Psoas muscle (tissue), 7 donors: ENCODE data around the gene GSX1. TPM values are rescaled to one million over a fixed set of nuclear protein-coding genes. Genes with fewer than 3 reads are reported as not detected.

Source experiments
- polyA plus RNA-seq, 3 donors: library from polyadenylated mRNA; stranded (reverse); fragments of 200-250 nt; gene quantifications; one replicate each; pipeline ENCODE4 v1.2.3, GENCODE V29; 2013
- total RNA-seq, 4 donors: library from RNA; stranded (reverse); fragmentation: NEBNext Ultra II Directional in 2 of 4; extraction: Animal tissue kit (Norgen Biotek cat#: 25700) in 2 of 4; gene quantifications; one replicate each; pipeline versions ENCODE4 v1.2.1 to v1.2.4, GENCODE V29; 2021 to 2023
- donor health status: healthy with polysubstance abuse.
- donor health status: DM: no; HTN: no; CAD: no; lungs with moderate emphysema.
- donor health status: Bipolar disorder and iron deficiency.
- donor health status: healthy.
- donor health status: DM: no; HTN: no; CAD: no.
- donor health status: DM: no; HTN: no; CAD: no.
- donor health status: DM: yes; HTN: yes; CAD: no.

GSX1 gene
- total and polyA plus RNA-seq, 7 donors = not detected

Other genes starting within 250 kb of the GSX1 start
- gene LNX2, start 172.0 kb upstream of the GSX1 start, total RNA-seq = 10 to 100 TPM in 1 of 4 donors, 1 to 10 TPM in 3; 5.3 to 10.0 (median 8.0) TPM
- gene LNX2, start 172.0 kb upstream of the GSX1 start, polyA plus RNA-seq = 1 to 10 TPM; 2.3 to 6.7 (median 2.6) TPM
- 100 to 1,000 TPM in 3 of 4 donors, 10 to 100 TPM in 1; 92.5 to 128 (median 110) TPM for gene POLR1D, start 170.6 kb upstream of the GSX1 start, total RNA-seq
- gene POLR1D, start 170.6 kb upstream of the GSX1 start, polyA plus RNA-seq = 100 to 1,000 TPM; 112 to 205 (median 163) TPM
- gene PDX1, start 127.5 kb downstream of the GSX1 start, total RNA-seq = not detected
- gene PDX1, start 127.5 kb downstream of the GSX1 start, polyA plus RNA-seq = not detected
- not detected for gene CDX2, start 176.8 kb downstream of the GSX1 start, total RNA-seq
- gene CDX2, start 176.8 kb downstream of the GSX1 start, polyA plus RNA-seq = under 1 TPM in 1 of 3 donors, not detected in 2; 0.03 TPM
- gene URAD, start 196.2 kb downstream of the GSX1 start, total RNA-seq = not detected
- gene URAD, start 196.2 kb downstream of the GSX1 start, polyA plus RNA-seq = not detected